ENCODE results near the gene HTR7. TPM values are rescaled to one million over a fixed set of nuclear protein-coding genes. Genes with fewer than 3 reads are reported as not detected.

The HTR7 gene
- total RNA-seq, 4 donors from 2014 or later, result 0.55 to 1.3 TPM; not detected in 2

- peak overlapping the region in 3 of 4 donors; percentile 57 to 74 (median 57) for H3K27ac ChIP-seq
- peaks cover 3 to 13% (median 10%) of the 10 kb centered on the region in 4 donors for H3K4me1 ChIP-seq
- peak overlapping the region; percentile 32 to 85 (median 60) for H3K4me3 ChIP-seq
- no peak for DNase-seq
- no peaks in the 10 kb centered on the region for H3K9me3 ChIP-seq
- no peaks in the 10 kb centered on the region for H3K36me3 ChIP-seq
- in situ Hi-C loops (cut with MboI; ENCODE audit: low pct_ligation_motif_present in 1 of 4, low pct_unique_long_range_greater_than_20kb in 1 of 4, low sequenced_read_pairs in 3 of 4) (loop anchor here in 1 of 4 donors (25.0 kb wide), 1 partner anchor 1046 kb away; no protein-coding TSS in a partner anchor), intact Hi-C loops (cut with DNase I; ENCODE audit: low total_unique reads) (no loop called here)
- TF ChIP-seq POLR2AphosphoS5 (IDR thresholded peaks at IDR 0.05), result no peak
- TF ChIP-seq EP300 (IDR thresholded peaks at IDR 0.05; ENCODE audit: low read depth), result no peak
- TF ChIP-seq CTCF (IDR thresholded peaks at IDR 0.05), result no peak
- TF ChIP-seq POLR2A (IDR thresholded peaks at IDR 0.05), result no peak
- H3K27me3 ChIP-seq, result peaks cover 78% of the 10 kb centered on the region
- 26 to 33% methylated on average over 9 to 10 of the region's 10 CpGs for WGBS, 2 donors (ENCODE audit: low coverage in 1 of 2)
Observed at GRCh38 chr10:90858461-90858968, 676 bp upstream of the HTR7 start.

- in situ Hi-C loops (cut with MboI; ENCODE audit: low pct_ligation_motif_present in 1 of 4, low pct_unique_long_range_greater_than_20kb in 1 of 4, low sequenced_read_pairs in 3 of 4) (loop anchor here in 1 of 4 donors (25.0 kb wide), 1 partner anchor 1045 kb away; no protein-coding TSS in a partner anchor), intact Hi-C loops (cut with DNase I; ENCODE audit: low total_unique reads) (no loop called here)
- H3K4me3 ChIP-seq, result peak overlapping the region; percentile 59 to 85 (median 64)
- WGBS, 2 donors (ENCODE audit: low coverage in 1 of 2), result 25% methylated on average over 59 of the region's 59 CpGs; no CpG with 5 or more reads in 1 of the 2 donors
- peak overlapping the region; percentile 30 to 74 (median 52) for H3K27ac ChIP-seq
- H3K4me1 ChIP-seq, result peaks cover 3 to 13% (median 10%) of the 10 kb centered on the region in 4 donors
- TF ChIP-seq CTCF (IDR thresholded peaks at IDR 0.05) (no peak), POLR2AphosphoS5 (IDR thresholded peaks at IDR 0.05) (no peak), EP300 (IDR thresholded peaks at IDR 0.05; ENCODE audit: low read depth) (no peak), POLR2A (IDR thresholded peaks at IDR 0.05) (no peak)
- peaks cover 84% of the 10 kb centered on the region for H3K27me3 ChIP-seq
- no peaks in the 10 kb centered on the region for H3K36me3 ChIP-seq
- H3K9me3 ChIP-seq, result no peaks in the 10 kb centered on the region
- no peak for DNase-seq
Observed at GRCh38 chr10:90856964-90857634, 740 bp downstream of the HTR7 start.

GRCh38 chr10:90856261-90856660 lies 1.6 kb downstream of the HTR7 start:
- Histone ChIP-seq H3K4me3 (peak overlapping the region in 1 of 4 donors; percentile 85), H3K9me3 (peaks cover under 1 to 1% of the 10 kb centered on the region in 2 donors), H3K36me3 (no peaks in the 10 kb centered on the region), H3K27me3 (peaks cover 81% of the 10 kb centered on the region), H3K27ac (no peak overlapping the region), H3K4me1 (peaks cover 3 to 13% (median 10%) of the 10 kb centered on the region in 4 donors)
- WGBS, 2 donors (ENCODE audit: low coverage in 1 of 2), result 84% methylated on average over 3 of the region's 3 CpGs; no CpG with 5 or more reads in 1 of the 2 donors
- TF ChIP-seq CTCF (IDR thresholded peaks at IDR 0.05), result no peak
- TF ChIP-seq EP300 (IDR thresholded peaks at IDR 0.05; ENCODE audit: low read depth), result no peak
- in situ Hi-C loops (cut with MboI; ENCODE audit: low pct_ligation_motif_present in 1 of 4, low pct_unique_long_range_greater_than_20kb in 1 of 4, low sequenced_read_pairs in 3 of 4) (loop anchor here in 1 of 4 donors (25.0 kb wide), 1 partner anchor 1044 kb away; no protein-coding TSS in a partner anchor), intact Hi-C loops (cut with DNase I; ENCODE audit: low total_unique reads) (no loop called here)
- no peak for DNase-seq

GRCh38 chr10:90855126-90855525 lies 2.7 kb downstream of the HTR7 start:
- in situ Hi-C loops (cut with MboI; ENCODE audit: low pct_ligation_motif_present in 1 of 4, low pct_unique_long_range_greater_than_20kb in 1 of 4, low sequenced_read_pairs in 3 of 4), result loop anchor here in 1 of 4 donors (25.0 kb wide), 1 partner anchor 1043 kb away; no protein-coding TSS in a partner anchor
- intact Hi-C loops (cut with DNase I; ENCODE audit: low total_unique reads), result no loop called here

More at GRCh38 chr10:90855126-90855525, 2.7 kb downstream of the HTR7 start:
- no peak overlapping the region for H3K27ac ChIP-seq
- no peaks in the 10 kb centered on the region for H3K36me3 ChIP-seq
- H3K4me3 ChIP-seq, result no peak overlapping the region
- peaks cover 5 to 12% of the 10 kb centered on the region in 2 donors for H3K9me3 ChIP-seq
- no peak for DNase-seq
- 79 to 92% methylated on average over 3 of the region's 3 CpGs for WGBS, 2 donors (ENCODE audit: low coverage in 1 of 2)
- peaks cover 3 to 13% (median 10%) of the 10 kb centered on the region in 4 donors for H3K4me1 ChIP-seq
- H3K27me3 ChIP-seq, result peaks cover 83% of the 10 kb centered on the region
- TF ChIP-seq POLR2A (IDR thresholded peaks at IDR 0.05), result no peak
- no peak for TF ChIP-seq EP300 (IDR thresholded peaks at IDR 0.05; ENCODE audit: low read depth)
- no peak for TF ChIP-seq CTCF (IDR thresholded peaks at IDR 0.05)
- TF ChIP-seq POLR2AphosphoS5 (IDR thresholded peaks at IDR 0.05), result no peak

All from transverse colon (tissue), 4 donors.